ENCODE data around the gene INSR.

- TF ChIP-seq POLR2A (IDR thresholded peaks at IDR 0.05) (no peak), CTCF (IDR thresholded peaks at IDR 0.05) (no peak)
Observed at GRCh38 chr19:7124782-7125181, 169.4 kb downstream of the INSR start.
